Small intestine (tissue), 7 donors: ENCODE data around the gene TM4SF4. TPM values are rescaled to one million over a fixed set of nuclear protein-coding genes. Genes with fewer than 3 reads are reported as not detected.

Experiments
- DNase-seq, 2 donors: peaks; one replicate each; pipeline versions ENCODE4 v3.0.0 to v3.0.0-alpha.2; 2013
- FAIRE-seq: peaks from 2 replicates; lab custom pipeline; 2012; peaks lifted over from hg19 to GRCh38; lab: Jason Lieb, UNC
- H3K27ac ChIP-seq, 3 donors: one replicate each; pipeline ENCODE4 v1.5.1; 2013; ENCODE audit warnings: low read length in 2 of 3, mild to moderate bottlenecking in 2 of 3, control low read depth in 1 of 3, inconsistent platforms in 1 of 3, low read depth in 1 of 3, moderate library complexity in 1 of 3
- H3K27me3 ChIP-seq, 3 donors: one replicate each; pipeline ENCODE4 v1.6.1; 2013; ENCODE audit warnings: low read length in 3 of 3, inconsistent platforms in 1 of 3; ENCODE audit not compliant: control insufficient read depth in 3 of 3, insufficient read depth in 3 of 3
- H3K36me3 ChIP-seq, 3 donors: one replicate each; pipeline ENCODE4 v1.6.1; 2013; ENCODE audit warnings: low read length in 3 of 3, inconsistent platforms in 1 of 3, low read depth in 1 of 3, mild to moderate bottlenecking in 1 of 3, moderate library complexity in 1 of 3; ENCODE audit not compliant: control insufficient read depth in 3 of 3, insufficient read depth in 2 of 3
- H3K4me1 ChIP-seq, 3 donors: one replicate each; pipeline ENCODE4 v1.6.1; 2013; ENCODE audit warnings: low read length in 2 of 3, inconsistent platforms in 1 of 3, low read depth in 1 of 3, mild to moderate bottlenecking in 1 of 3, moderate library complexity in 1 of 3; ENCODE audit not compliant: control insufficient read depth in 3 of 3, insufficient read depth in 2 of 3
- H3K4me3 ChIP-seq, 3 donors: one replicate each; pipeline ENCODE4 v1.5.1; 2013; ENCODE audit warnings: low read length in 3 of 3, control low read depth in 1 of 3, inconsistent platforms in 1 of 3, low read depth in 1 of 3, mild to moderate bottlenecking in 1 of 3, moderate library complexity in 1 of 3
- H3K9me3 ChIP-seq, 2 donors: one replicate each; pipeline ENCODE4 v1.6.1; 2013; ENCODE audit warnings: low read depth in 1 of 2, low read length in 1 of 2; ENCODE audit not compliant: control insufficient read depth in 2 of 2, insufficient read depth in 1 of 2
- WGBS, 3 donors: extraction: QIAGEN DNeasy Blood & Tissue Kit; methylation state at CpG; one replicate each; pipeline ENCODE4 v1.1.7; 2013; 5-methylcytosine and 5-hydroxymethylcytosine counted together
- polyA plus RNA-seq, 4 donors: library from polyadenylated mRNA; stranded (reverse) in 3 of 4; unstranded in 1 of 4; fragments of 200-250 nt in 3 of 4; fragments of 120-200 nt in 1 of 4; gene quantifications; one replicate each; pipeline versions ENCODE4 v1.2.1 to v1.2.3, GENCODE V29; 2013
- donor health status: healthy with polysubstance abuse.
- donor health status: control.
- donor health status: control.
- donor health status: Bipolar disorder and iron deficiency.
- donor health status: healthy.

Gene TM4SF4
- polyA plus RNA-seq, 4 donors, result 14.2 to 2,254 (median 658) TPM

- no peak for FAIRE-seq
- Histone ChIP-seq H3K4me1 (no peaks in the 10 kb centered on the region), H3K27me3 (no peaks in the 10 kb centered on the region), H3K4me3 (no peak overlapping the region), H3K9me3 (no peaks in the 10 kb centered on the region), H3K36me3 (peaks cover 0 to 29% (median 5%) of the 10 kb centered on the region in 3 donors), H3K27ac (no peak overlapping the region)
- no peak for DNase-seq
These were observed 15.9 kb downstream of the TM4SF4 start for GRCh38 chr3:149490260-149490971.

GRCh38 chr3:149493315-149494021, 19.0 kb downstream of the TM4SF4 start:
- H3K27ac ChIP-seq, result no peak overlapping the region
- 72 to 88% (median 74%) methylated on average over 8 of the region's 8 CpGs for WGBS, 3 donors
- DNase-seq, result no peak
- H3K27me3 ChIP-seq, result no peaks in the 10 kb centered on the region
- H3K36me3 ChIP-seq, result peaks cover 0 to 29% (median 2%) of the 10 kb centered on the region in 3 donors
- no peak for FAIRE-seq
- H3K4me1 ChIP-seq, result no peaks in the 10 kb centered on the region
- no peaks in the 10 kb centered on the region for H3K9me3 ChIP-seq
- H3K4me3 ChIP-seq, result no peak overlapping the region

- Histone ChIP-seq H3K4me3 (no peak overlapping the region), H3K9me3 (no peaks in the 10 kb centered on the region), H3K27ac (no peak overlapping the region), H3K4me1 (no peaks in the 10 kb centered on the region), H3K36me3 (peaks cover 0 to 33% (median 6%) of the 10 kb centered on the region in 3 donors), H3K27me3 (no peaks in the 10 kb centered on the region)
- peak in 1 of 2 donors; percentile 59 for DNase-seq
- 44 to 49% (median 46%) methylated on average over 11 of the region's 11 CpGs for WGBS, 3 donors
- FAIRE-seq, result no peak
These were observed 19.7 kb downstream of the TM4SF4 start for GRCh38 chr3:149494022-149494758.

GRCh38 chr3:149494759-149495580, 20.5 kb downstream of the TM4SF4 start:
- no peaks in the 10 kb centered on the region for H3K27me3 ChIP-seq
- H3K4me1 ChIP-seq, result no peaks in the 10 kb centered on the region
- FAIRE-seq (no peak), DNase-seq (no peak)
- no peak overlapping the region for H3K4me3 ChIP-seq
- no peak overlapping the region for H3K27ac ChIP-seq
- H3K9me3 ChIP-seq, result no peaks in the 10 kb centered on the region
- WGBS, 3 donors, result 90 to 97% (median 94%) methylated on average over 6 of the region's 6 CpGs
- peaks cover 0 to 30% (median 4%) of the 10 kb centered on the region in 3 donors for H3K36me3 ChIP-seq

- no peak overlapping the region for H3K27ac ChIP-seq
- no peaks in the 10 kb centered on the region for H3K27me3 ChIP-seq
- no peak for DNase-seq
- no peak overlapping the region for H3K4me3 ChIP-seq
- peaks cover 0 to 26% (median 4%) of the 10 kb centered on the region in 3 donors for H3K36me3 ChIP-seq
- FAIRE-seq, result no peak
- H3K4me1 ChIP-seq, result no peaks in the 10 kb centered on the region
- H3K9me3 ChIP-seq, result no peaks in the 10 kb centered on the region
- 83 to 89% (median 87%) methylated on average over 6 of the region's 6 CpGs for WGBS, 3 donors
These were observed 21.2 kb downstream of the TM4SF4 start for GRCh38 chr3:149495581-149496125.

GRCh38 chr3:149496891-149497290, 22.4 kb downstream of the TM4SF4 start:
- Histone ChIP-seq H3K27me3 (no peaks in the 10 kb centered on the region), H3K27ac (no peak overlapping the region), H3K36me3 (peaks cover 0 to 25% (median 4%) of the 10 kb centered on the region in 3 donors), H3K4me3 (no peak overlapping the region), H3K9me3 (no peaks in the 10 kb centered on the region), H3K4me1 (no peaks in the 10 kb centered on the region)
- FAIRE-seq, result no peak
- 85 to 89% (median 88%) methylated on average over 4 of the region's 4 CpGs for WGBS, 3 donors
- no peak for DNase-seq

- H3K27me3 ChIP-seq, result no peaks in the 10 kb centered on the region
- H3K9me3 ChIP-seq, result no peaks in the 10 kb centered on the region
- no peaks in the 10 kb centered on the region for H3K4me1 ChIP-seq
- H3K4me3 ChIP-seq, result no peak overlapping the region
- FAIRE-seq (no peak), DNase-seq (no peak)
- peaks cover 0 to 27% (median 4%) of the 10 kb centered on the region in 3 donors for H3K36me3 ChIP-seq
- WGBS, 3 donors, result 60 to 70% (median 60%) methylated on average over 4 of the region's 4 CpGs
- H3K27ac ChIP-seq, result no peak overlapping the region
These were observed 23.6 kb downstream of the TM4SF4 start for GRCh38 chr3:149497966-149498670.
